DMS114 treated with DMSO at 0.1 percent for 48 hours (cell line): Measurements from ENCODE around the gene CARS2.
"Not testable (repeated sequence)": the region's sequence is repeated elsewhere in the genome, so short reads cannot be mapped to it uniquely, and the experiment has no call there.

ENCODE experiments used
- DNase-seq: peaks from one replicate; lab custom pipeline; 2025; ENCODE audit not compliant: unreplicated experiment; lab: John Stamatoyannopoulos, UW

CARS2 gene

DNA sequence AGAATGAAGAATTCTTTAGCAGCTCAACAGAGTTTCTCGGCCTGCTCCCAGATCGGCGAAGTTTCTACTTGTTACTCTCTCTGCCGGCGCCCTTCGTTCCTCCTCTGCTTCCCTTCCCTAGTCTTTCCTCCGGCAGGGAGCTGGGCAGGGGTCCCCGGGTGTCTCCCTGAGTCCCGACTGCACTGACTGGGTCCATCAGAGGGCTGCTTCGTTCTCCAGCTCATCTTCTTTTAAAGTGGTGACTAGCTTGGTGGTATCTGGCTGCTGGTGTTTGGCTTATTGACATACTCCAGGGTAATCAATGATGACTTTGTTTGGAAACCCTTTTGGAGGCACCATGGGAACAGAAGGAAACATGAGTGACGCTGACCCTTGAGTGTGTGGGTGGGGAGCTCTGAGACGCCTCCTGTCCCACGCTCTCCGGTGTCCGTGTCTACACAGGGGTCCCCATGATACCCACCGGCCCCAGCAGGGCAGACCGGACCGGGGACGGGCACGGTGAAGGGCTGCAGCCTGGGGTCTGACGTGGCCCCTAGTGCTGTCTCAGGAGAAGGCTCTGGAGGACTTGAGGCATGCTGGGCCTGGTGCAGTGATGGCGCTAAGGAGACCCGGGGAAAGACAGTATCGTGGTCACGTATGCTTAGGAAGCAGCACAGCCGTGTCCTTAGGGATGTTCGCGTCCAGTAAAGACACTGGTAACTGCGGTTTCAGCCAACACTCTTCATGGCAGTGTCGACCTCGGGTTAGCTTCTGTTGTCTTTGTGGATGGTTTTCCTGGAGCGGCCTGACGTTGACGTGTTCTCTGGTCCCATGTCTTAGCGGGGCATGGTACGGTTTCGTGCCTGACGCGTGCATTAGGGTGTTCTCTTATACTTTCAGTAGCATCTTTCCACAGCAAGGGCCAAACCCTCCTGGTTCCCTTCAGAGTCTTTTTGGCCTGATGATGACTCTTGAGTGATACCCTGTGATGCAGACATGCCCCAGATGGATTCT, 66.8 kb downstream of the CARS2 start:
- DNase-seq = no peak

DNA sequence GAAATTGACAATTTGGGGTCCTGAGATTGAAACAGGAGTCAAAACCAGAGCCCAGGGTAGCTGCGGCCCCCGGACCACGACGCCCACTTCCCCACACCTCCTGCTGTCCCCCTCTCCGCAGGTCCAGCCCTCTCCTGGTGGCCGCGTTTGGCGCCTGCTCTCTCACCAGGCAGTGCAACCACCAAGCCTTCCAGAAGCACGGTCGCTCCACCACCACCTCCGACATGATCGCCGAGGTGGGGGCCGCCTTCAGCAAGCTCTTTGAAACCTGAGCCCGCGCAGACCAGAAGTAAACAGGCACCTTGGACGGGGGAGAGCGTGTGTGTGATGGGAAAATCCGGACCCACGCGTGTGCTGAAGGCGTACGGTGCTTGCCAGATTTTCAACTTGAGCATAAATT, 67.7 kb downstream of the CARS2 start:
- DNase-seq = no peak

DNA sequence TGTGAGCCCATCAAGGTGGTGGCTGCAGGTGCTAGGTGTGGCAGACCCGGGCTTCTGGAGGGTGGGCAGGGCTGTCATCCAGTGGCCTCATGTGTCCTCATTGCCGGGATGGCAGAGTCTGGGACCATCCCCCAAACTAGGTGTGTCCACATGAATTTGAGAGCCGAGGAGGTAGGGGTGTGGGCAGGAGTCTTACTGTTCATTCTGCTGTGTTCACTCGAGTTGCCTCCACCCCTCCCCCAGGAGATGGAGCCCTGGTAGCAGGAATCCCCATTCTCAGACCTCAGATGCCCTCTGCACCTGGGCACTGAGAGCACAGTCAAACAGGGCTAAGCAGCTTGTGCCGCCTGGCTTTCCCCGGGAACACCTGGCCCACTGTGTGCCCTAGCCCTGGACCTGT, 68.2 kb downstream of the CARS2 start:
- DNase-seq = no peak

DNA sequence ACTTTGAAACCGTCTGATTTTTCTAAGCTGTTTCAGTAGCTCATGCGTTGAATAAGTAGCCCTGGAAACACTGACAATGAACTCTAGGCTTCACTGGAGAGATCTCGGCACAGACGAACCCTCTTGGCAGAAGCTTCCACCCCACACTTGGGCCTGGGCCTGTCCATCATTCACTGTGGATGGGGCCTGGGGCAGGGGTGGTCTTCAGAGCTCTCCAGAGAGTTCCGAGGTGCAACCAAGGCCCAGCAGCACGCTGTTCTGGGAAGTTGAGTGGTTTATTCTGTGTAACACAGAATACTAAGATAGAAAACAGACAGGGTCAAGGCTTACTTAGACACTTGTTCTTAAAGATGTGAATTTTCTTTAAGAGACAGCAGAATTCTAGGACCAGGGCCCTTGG, 68.6 kb downstream of the CARS2 start:
- no peak for DNase-seq

DNA sequence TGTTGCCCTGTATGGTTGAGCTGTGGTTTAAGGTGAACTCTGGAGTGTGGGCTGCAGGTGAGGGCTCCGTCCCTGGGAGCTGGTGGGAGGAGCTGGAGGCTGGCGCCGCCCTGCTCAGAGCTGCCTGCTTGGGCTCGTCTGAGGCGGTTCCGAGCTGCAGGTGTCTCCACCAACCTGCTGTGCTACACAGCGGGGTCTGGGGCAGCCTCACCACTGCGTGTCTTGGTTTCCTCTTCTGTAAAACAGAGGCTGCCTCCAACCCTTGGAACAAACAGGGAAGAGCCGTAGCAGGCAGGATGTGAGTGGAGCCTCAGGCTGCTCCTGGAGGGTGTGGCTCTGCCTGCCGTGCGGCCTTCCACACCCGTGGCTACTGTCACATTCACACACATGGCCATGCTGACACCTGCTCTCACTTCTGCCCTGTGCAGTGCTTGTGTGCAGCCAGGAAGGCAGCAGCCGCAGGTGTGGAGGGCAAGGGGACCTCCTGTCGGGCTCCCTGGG, 69.2 kb downstream of the CARS2 start:
- no peak for DNase-seq

DNA sequence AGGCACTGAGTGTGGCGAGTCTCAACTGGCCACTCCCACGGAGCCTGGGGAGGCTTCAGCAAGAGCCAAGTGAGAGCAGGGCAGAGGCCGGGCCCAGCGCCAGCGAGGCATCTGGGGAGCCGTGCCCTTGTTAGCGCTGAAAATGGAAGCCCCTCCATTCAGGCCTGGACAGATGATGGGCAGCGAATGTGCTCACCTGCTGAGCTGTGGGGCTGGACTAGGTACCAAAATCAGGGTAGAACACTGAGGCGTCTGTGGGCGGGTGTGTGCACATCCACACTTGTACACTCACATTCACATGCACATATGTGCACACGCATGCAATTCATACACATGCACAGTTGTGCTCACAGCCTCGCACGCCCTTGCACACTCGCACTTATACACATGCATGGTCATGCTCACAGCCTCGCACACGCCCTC, 69.9 kb downstream of the CARS2 start:
- DNase-seq = no peak

DNA sequence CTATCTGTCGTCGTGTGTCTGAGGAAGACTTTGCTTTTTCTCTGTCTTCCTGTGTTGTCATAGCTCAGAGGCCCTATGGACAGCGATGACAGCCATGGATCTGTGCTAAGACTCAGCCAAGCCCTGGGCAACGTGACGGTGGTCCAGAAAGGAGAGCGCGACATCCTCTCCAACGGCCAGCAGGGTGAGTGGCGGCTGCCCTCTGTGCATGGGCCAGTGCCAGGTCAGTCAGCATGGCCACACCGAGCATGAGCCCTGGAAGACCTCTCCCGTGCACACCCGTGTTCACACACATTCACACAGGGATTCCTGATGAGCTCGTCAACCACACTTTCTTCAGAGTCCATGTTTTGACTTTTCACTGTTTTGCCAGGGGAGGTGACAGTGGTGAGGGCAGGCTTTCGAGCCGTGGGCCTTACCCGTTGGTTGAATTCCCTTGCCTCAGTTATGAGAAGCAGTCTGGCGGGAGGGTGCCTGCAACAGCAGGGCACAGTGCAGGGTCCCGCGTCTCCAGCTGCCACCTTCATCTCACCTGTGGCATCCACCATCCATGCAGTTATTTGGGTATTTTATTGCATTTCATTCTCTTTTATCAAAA, 70.4 kb downstream of the CARS2 start:
- DNase-seq = no peak

DNA sequence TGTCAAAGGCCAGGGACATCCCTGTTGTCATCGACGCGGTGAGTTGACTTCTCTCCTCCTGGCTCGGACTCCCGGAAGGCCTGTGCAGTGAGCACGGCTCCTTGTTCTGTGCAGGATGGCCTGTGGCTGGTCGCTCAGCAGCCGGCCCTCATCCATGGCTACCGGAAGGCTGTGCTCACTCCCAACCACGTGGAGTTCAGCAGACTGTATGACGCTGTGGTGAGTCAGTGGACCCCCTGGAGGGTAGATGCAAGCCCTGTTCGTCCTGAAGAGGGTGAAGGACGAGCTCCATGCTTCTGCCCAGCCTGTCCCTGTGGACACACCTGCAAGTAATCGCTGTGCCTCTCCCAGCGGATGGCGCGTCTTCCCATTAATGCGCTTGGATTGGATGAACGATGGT, 71.4 kb downstream of the CARS2 start:
- DNase-seq = no peak

DNA sequence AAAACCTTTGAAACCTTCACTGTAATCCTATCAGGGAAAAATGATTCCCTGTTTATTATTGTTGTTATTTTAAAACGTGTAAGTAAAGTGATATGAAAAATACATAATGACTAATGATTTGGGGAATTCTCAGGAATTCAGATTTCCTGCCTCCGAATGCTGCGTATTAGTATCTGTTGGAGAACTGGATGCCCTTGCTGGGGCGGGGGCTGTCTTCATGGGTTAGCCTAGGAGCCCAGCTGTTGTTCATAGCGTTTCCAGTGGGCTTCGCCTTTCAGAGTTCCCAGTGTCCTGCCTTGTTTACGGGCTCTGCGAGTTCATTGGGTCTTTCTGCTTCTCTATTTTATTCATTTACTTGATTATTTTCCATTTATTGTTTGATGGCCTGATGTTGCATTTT, 72.1 kb downstream of the CARS2 start:
- DNase-seq = no peak

DNA sequence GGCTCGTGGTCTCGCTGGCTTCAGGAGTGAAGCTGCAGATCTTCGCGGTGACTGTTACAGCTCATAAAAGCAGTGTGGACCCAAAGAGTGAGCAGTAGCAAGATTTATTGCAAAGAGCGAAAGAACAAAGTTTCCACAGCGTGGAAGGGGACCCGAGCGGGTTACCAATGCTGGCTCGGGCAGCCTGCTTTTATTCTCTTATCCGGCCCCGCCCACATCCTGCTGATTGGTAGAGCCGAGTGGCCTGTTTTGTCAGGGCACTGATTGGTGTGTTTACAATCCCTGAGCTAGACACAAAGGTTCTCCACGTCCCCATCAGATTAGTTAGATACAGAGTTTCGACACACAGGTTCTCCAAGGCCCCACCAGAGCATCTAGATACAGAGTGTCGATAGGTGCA, 73.7 kb downstream of the CARS2 start:
- not testable (repeated sequence) for DNase-seq

DNA sequence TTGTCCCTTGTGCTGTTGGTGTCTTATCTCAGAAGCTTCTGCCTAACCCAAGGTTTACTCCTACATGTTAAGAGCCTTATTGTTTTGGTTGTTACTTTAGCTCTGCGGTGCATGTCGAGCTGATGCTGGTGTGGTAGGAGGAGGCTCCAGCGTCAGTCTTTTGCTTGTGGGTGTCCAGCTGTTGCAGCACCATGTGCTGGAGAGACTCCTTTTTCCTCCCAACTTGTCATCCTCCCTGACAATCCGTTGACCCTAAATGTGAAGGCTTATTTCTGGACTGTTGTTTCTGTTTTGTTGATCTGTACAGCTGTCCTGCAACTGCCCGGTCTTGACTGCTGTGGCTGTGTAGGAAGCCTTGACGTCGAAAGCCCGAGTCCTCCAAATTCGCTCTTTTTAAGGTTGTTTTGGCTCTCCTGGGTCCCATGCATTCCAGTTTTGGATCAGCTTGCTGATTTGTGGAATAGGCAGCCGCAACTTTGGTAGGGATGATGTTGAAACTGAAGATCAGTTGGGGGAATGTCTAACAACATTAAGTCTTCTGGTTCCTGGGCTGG, 75.3 kb downstream of the CARS2 start:
- DNase-seq = no peak

DNA sequence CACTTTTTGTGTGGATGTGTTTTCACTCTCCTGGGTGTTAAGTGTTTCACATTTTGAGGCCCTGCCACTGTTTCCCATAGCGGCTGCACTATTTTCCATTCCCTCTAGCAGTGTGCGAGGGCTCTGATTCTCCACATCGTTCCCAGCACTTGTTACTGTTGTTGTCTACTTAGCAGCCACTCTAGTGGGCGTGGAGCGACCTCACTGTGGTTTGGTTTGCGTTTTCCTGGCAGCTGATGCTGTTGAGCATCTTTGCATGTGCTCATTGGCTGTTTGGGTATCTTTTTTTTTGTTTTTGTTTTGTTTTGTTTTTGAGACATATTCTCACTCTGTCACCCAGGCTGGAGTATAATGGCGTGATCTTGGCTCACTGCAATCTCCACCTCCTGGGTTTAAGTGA, 76.2 kb downstream of the CARS2 start:
- no peak for DNase-seq

DNA sequence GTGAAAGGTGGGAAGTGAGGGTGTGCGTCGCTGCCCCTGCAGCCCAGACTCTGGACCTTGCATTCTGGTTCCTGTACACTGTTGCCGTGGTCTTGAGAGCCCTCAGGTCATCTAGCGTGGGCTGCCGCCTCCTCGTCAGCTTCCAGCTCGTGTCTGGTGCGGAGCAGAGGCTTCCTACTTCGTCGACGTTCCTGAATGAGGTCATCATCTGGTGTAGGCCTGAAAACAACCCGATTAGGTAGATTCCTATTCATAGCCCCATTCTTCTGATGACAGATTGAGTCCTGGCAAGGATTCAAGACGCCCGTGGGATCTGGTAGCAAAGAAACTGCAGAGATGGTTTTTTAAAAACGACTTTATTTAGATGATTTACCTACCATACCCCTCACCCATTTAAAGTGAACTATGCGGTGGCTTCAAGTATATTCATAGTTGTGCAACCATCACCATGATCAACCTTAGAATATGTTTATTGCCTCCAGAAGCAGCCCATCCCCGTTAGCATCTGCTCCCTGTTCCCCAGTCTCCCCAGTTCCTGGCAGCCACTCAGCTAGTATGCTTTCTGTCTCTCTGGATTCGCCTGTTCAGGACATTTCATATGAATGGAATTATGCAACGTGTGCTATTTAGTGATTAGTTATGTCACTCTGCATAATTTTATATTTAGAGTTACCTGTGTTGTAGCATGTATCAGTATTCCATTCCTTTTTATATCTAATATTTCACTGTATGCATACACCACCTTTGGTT, 76.8 kb downstream of the CARS2 start:
- no peak for DNase-seq

DNA sequence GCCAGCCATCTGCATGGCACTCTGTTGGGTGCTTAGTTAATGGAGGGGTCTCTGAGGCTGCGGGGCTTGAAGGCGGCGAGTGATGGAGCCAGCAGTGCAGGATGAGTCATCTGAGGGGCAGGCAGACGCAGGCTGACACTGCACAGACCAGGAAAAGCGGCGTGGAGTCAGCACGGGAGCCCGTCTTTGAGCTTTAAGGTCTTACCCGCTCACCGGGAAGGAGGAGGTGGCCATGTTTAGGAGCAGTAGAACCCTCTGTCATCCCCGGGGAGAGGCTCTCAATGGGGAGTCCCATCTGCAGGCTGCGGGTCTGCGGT, 77.5 kb downstream of the CARS2 start:
- DNase-seq = no peak

DNA sequence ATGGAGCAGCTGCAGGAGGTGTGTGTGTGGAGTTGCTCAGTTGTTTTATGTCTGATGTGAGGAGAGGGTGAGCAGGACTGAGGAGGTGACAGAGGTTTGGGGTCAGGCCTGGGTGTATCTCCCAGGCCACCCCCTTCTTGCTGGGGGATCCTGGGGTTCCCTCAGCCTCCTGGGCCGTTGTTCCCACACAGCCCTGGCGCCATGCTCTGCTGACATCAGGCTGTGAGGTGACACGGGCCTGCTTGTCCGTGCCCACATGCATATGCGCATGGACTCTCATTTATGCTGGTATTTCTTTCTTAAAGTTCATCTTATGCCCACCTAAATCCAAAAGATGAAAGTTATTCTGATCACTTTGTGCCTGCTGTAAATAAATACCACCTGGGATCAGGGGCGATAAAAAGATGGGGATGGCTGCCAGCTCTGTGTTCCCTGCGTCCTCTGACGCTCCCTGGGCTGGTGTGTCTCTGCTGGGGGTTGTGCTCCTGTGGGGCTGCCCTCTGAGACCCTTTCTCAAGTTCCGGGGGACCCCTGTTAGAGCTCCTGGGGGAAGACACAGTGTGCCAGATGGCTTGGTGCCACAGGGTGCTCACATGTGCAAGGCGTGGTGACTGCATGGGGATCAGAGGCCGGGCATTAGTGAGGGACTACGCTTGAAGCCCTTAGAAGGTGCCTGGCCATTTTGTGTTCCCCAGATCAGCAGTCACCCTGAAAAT, 78.0 kb downstream of the CARS2 start:
- no peak for DNase-seq

DNA sequence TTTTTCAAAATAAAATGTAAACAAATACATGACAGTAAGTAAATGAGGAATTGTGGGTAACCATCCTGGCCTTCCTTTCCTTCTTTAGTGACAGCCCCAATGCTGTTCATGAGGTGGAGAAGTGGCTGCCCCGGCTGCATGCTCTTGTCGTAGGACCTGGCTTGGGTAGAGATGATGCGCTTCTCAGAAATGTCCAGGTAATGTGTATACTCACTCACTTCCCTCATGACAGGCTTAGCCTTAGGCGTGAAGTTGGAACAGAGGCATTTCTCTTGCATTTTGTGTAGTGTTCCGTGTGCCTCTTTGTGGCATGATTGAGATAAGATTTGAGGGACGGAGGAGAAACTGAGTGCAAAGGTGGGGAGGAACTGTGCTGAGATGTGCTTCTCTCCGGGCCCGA, 78.6 kb downstream of the CARS2 start:
- DNase-seq = no peak

DNA sequence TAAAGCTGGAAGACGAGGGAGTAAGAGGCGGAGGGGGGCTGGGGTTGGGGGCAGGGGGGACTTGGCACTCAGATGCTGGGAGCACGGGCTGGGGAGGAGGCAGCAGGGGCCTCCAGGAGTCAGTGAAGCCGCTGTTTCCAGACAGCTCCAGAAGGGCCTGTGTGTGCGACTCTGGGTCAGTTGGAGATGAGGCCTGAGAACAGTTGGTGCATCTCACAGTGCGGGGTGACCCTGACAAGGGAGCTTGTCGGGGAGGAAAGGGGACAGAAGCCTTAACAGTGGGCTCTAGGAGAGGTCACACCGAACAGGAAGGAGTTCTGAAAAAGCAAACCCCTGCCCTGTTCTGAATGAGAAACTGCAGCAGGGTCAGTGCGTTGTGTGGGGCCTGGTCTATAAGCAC, 79.4 kb downstream of the CARS2 start:
- DNase-seq = no peak

DNA sequence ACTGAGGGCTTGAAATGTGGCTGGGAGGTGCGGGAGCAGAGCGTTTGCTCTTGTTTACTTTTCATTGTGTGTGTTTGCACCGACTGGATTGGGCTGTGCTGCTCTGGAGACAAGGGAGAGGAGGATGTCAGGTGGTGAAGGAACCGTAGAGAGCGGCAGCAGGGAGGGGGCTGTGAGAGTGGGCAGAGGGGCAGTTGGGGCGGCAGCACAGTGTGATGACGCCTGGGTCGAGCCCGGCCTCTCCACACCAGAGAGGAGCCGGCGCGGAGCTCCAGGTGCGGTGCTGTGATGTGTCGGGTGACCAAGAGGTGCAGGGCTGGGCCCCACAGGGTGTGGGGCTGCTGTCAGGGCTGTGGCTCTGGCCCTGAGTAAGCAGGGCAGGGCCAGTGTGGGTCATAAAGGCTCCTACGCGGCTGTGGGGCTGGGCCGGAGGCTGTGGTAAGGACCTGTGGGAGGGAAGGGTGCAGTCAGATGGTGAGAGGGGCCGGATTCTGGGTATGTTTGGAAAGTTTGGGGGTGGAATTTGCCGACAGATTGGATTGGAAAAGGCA, 80.1 kb downstream of the CARS2 start:
- DNase-seq = no peak

DNA sequence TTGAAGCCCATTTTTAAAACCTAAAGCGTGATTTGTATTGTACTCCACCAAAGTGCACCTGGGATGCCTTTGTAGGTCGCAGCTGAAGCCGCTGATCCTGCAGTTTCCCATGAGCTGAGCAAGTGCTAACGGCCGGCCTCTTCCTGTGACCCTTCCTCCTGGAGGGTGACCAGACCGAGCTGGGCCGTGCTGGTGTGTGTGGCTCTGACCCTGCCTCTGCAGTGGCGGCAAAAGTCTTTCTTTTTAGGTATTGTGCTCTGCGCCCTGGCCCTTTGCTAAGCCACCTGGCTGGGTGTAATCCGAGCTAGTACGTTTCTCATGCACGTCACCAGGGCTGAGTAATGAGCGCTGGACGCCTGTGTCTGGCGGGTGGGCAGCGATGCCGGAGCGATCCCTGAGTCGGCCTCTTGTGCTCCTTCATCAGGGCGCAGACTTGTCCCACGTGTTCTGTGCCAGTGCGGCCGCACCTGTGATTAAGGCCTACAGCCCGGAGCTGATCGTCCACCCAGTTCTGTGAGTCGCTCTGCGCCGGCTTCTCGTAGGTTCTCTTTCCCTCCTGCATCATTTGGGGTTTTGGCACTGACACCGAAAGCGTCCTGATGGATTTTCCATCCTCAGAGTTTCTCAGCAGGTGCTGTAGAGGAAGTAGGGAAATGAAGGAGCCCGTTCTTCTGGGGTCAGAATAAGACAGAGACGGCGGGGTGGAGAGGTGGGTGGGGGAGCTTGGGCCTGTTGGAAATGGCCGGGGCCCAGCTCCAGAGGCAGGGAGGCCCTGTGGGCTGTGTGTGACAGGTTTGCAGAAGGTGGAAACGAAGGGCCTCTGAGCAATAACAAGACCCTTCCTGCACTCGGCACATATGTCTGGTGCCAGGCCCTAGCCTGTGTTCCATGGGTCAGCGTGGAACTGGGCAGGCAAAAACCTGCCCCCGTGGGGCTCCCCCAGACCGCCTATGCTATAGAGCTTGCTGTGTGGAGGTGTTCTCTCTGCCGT, 80.9 kb downstream of the CARS2 start:
- no peak for DNase-seq
